ENCODE data around the gene DYNLT5.
"Not testable (repeated sequence)": the region's sequence is repeated elsewhere in the genome, so short reads cannot be mapped to it uniquely, and the experiment has no call there.

Gene DYNLT5

GRCh38 chr1:66750577-66750976 lies 1.7 kb upstream of the DYNLT5 start:
- no peak for DNase-seq (ENCODE audit: low spot score)

- DNase-seq (ENCODE audit: low spot score) = no peak
Observed at GRCh38 chr1:66751160-66751559, 1.1 kb upstream of the DYNLT5 start.

- no peak for DNase-seq (ENCODE audit: low spot score)
Observed at GRCh38 chr1:66752671-66753371, 562 bp downstream of the DYNLT5 start.

- DNase-seq (ENCODE audit: low spot score) = no peak
Observed at GRCh38 chr1:66757722-66758240, 5.5 kb downstream of the DYNLT5 start.

DNA sequence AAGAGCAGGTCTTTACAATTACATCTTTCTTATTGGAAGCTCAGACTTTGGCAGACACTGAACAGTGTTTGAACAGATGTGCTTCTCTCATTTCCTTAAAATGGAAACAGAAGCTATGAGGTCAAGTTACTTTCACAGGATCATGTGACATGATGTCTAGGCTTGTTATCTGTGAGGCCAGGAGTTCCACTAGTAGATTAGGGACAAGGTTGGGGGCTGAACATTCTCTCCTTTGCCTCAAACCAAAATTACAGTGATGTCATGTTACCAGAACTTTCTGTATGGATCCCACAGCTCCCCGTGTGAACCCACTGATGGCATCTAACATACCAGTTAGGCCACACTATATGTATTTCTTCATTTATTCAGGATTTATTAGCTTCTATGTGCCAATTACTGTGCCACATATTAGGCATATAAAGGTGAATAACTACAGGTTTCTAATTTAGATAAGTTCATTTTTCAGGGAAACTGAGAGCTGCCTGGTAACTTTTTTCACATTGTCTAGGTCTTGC lies 6.0 kb downstream of the DYNLT5 start:
- no peak for DNase-seq (ENCODE audit: low spot score)

DNA sequence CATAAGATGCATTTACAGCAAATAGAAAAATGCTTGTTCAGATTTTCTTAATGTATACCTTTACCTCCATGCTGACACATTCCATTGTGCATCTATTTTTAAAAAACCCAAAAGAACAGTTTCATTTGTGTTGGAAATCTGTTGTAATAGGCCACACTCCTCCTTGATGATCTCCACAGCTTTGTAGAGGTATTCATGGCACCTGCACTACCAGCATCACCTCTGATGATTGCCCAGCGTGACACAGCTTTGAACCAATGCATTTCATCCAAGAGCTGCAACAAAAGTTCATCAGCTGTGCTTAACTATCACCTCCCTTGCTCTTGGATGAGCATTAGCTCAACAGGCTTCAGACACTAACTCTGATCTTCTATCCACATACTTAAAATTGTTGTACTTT lies 8.2 kb downstream of the DYNLT5 start:
- no peak for DNase-seq (ENCODE audit: low spot score)

DNA sequence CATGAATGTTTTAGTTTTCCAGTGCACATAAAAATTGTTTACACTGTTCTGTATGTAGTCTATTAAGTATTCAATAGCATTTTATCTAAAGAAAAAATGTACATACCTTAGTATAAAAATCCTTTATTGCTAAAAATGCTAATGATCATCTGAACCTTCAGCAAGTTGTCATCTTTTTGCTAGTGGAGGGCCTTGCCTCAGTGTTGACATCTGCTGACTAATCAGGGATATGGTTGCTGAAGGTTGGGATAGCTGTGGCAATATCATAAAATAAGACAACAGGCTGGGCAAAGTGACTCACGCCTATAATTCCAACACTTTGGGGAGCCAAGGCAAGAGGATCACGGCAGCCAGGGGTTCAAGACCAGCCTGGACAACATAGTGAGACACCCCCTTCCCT lies 9.0 kb downstream of the DYNLT5 start:
- DNase-seq (ENCODE audit: low spot score) = no peak

DNA sequence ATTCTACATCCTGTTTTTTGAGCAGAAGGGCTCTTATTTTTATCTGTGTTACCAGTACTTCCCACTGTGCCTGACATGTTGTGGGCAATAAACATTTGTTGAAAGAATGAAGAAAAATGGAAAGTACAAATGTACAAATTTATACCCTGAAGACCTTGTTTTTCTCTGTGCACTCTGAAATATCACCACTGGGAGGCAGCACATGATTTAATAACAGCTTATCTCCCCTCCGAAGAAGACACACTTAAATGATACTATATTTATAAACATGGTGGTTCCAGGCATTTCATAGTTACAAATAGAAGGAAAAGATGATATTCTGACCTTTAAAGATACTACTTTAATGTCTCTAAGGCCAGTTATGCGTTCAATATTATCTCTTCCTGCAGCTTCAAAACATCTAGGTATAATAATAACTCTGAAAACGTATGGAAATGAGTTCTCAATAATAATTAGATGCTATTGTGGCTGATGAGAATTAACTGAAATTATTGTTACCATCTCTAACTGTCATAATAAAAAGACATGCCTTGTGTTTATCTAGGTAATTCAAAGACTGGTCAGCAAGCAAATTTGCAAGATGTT lies 12.8 kb downstream of the DYNLT5 start:
- DNase-seq (ENCODE audit: low spot score) = peak; percentile 61

DNA sequence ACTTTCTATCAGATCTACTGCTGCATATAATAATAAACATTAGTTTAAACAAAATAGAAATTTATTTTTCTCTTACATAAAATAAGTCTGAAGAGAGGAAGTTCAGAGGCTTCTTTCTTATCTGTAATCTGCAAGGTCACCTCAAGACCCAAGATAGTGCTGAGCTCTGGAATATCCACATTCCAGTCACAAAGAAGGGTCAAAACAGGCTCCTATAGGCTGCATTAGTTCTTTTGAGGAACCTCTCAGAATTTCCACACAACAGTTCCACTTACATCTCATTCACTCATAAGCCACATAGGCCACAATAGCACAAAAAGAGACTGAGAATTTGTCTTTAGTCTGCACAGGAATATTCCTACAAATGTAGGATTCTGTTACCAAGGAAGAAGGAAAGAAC lies 15.4 kb downstream of the DYNLT5 start:
- DNase-seq (ENCODE audit: low spot score) = no peak

- DNase-seq (ENCODE audit: low spot score) = no peak
Observed at GRCh38 chr1:66768965-66769364, 16.7 kb downstream of the DYNLT5 start.

DNA sequence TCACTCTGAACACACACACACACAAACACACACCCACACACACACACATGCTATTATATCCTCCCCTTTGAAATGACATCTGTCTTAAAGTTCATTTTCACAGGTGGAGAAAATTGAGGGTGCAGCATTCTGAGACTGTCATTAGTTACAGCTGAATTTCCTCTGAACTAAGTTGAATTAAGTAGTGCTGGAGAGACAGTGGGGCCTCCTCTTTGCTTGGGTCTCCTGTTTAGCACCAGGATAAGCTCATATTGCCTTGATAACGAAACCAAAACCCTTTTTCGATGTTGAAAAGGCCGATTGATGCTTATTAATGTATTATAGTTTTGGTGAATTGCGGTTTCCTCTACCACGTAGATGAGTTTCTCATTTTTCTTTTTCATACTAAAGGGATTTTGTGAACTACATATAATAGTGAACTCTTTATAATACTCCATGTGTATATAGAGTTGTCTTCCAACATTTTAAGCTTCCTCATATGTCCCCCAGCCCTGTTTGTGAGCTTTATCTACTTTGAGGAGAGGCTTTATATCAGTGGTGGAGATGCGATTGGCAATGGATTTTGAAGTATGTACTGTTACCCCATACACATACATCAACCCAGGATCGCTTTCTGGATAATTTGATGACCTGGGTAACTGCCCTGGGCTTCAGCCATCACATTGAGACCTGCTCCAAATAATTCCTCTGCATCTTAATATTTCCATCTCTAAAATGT lies 17.4 kb downstream of the DYNLT5 start:
- no peak for DNase-seq (ENCODE audit: low spot score)

DNA sequence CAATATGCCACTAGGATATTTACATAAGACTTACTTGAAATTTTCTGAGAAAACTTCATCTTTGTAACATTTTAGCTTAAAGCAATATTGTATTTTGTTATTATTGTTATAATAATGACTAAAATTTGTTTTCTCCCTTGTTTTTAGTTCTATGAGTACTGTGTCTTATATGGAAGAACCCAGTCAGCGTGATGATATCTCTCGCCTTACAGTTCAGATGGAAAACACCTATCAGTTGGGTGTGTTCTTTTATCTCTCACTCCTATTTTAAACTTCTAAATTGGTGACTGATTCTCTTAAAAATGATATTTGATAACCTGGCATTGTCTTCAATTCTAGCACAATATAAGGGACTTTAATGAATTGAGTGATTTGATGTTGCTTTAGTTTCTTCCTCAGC lies 18.0 kb downstream of the DYNLT5 start:
- DNase-seq (ENCODE audit: low spot score) = no peak

DNA sequence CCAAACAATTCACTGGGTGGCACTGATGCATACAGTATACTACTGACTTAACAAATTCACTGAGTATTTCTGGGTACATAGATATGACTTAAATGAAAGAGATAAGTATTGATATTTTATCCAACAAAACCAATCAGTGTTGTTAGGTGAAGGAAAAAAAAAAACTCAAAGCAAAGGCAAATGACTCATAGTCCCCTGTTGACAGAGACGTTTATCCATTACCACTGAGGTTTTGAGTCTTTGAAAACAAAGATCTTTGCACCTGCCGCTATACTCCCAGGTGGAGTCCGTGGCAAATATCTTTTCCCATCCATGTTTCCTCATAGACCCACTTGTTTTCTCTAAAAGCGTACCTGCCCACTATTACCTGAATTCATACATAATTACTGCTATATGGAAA lies 18.4 kb downstream of the DYNLT5 start:
- no peak for DNase-seq (ENCODE audit: low spot score)

- no peak for DNase-seq (ENCODE audit: low spot score)
Observed at GRCh38 chr1:66773227-66773626, 21.0 kb downstream of the DYNLT5 start.

- DNase-seq (ENCODE audit: low spot score) = no peak
Observed at GRCh38 chr1:66774438-66774837, 22.2 kb downstream of the DYNLT5 start.

DNA sequence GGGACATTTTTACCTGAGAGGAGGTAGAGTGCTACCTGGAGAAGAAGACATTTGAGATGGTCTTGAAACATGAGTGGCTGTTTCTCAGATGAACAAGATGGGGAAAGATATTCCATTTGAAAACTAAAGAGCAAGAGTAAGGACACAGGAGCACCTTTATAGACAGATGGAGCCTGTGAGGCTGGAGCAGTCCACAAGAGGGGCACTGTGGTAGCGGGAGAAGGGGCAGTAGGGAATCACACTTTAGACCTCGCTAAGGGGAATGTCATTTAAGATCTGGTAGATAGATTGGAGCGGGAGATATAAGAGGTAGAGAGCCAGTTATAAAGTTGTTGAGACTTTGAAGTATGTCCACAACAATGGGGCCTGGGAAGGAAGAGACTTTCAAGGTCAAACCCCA lies 23.4 kb downstream of the DYNLT5 start:
- DNase-seq (ENCODE audit: low spot score) = no peak

DNA sequence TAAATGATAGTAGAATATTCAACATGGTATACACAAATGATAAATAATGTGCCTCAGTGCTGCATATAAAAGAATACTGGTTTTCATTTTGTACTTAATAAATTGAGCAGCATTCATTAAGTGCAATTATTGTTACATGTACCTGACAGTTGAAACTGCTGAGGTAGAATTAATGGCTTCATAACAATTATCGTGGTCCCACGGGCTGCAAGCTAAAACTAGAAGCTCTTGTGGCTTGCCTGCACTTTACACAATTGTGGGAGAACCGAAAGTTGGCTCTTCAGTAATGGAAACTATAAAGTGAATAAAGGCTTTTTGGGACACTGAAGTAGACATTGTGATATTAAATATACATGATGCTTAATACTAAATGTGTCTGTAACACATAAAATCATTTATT lies 25.6 kb downstream of the DYNLT5 start:
- DNase-seq (ENCODE audit: low spot score) = no peak

DNA sequence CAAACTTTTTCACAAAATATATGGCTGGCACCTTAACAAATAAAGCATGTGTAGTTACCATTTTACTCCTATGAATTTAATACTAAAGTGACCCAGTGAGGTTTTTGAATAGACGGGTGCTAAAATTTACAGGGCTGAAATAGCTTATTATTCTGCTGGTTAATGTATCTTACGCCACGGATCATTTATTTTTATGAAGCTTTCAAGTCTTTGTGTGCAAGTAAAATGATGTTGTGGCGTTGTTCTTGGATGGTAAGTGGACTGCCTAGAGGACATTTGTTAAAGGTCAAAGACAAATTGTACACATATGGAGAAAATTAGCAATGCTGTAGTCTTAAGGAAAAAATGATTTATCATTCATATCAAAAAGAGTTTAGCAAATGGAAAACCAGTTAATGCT lies 26.0 kb downstream of the DYNLT5 start:
- no peak for DNase-seq (ENCODE audit: low spot score)

DNA sequence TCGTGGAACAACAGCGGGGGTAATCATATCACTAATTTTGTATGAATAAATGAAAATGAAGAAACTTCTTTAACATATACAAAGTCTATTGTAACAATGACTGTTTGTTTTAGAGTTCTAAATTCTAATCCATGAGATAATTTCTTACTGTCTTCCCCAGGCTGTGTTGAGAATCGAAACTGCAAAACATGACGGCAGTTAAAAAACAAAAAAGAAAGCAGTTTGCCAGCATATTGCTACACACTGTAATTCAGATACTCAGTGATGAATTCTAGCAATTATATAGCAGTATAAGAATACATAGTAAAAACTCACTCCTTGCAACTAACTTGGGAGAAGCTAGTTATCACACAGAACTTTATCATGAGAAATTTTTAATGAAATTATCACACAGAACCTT lies 26.7 kb downstream of the DYNLT5 start:
- DNase-seq (ENCODE audit: low spot score) = no peak

GRCh38 chr1:66779475-66780078 lies 27.3 kb downstream of the DYNLT5 start:
- no peak for DNase-seq (ENCODE audit: low spot score)

- not testable (repeated sequence) for DNase-seq (ENCODE audit: low spot score)
Observed at GRCh38 chr1:66785800-66786199, 33.5 kb downstream of the DYNLT5 start.

DNA sequence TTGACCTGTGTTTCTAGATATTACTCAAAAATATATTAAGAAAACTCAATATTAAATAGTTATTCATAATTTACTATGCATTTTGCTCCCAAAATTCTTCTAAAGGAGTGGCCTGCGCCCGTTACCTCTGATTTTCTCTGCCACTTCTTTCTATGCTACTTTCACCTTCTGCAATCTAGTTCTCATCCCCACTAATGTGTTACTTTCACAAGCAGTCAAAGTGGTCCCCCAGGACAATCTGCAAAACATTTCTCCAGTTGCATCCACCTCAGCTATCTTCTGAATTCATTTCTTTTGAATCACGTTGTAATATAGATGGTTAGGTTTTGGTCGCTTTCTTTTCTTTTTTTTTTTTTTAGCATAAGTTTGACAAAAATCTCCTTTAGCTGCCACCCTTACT lies 35.4 kb downstream of the DYNLT5 start:
- DNase-seq (ENCODE audit: low spot score) = no peak

All from kidney capillary endothelial cell (primary cell).